ENCODE data around the gene SUMF1. TPM values are rescaled to one million over a fixed set of nuclear protein-coding genes. Genes with fewer than 3 reads are reported as not detected.

Gene SUMF1
- 1 to 10 TPM; 6.3 to 7.1 TPM for total RNA-seq

DNA sequence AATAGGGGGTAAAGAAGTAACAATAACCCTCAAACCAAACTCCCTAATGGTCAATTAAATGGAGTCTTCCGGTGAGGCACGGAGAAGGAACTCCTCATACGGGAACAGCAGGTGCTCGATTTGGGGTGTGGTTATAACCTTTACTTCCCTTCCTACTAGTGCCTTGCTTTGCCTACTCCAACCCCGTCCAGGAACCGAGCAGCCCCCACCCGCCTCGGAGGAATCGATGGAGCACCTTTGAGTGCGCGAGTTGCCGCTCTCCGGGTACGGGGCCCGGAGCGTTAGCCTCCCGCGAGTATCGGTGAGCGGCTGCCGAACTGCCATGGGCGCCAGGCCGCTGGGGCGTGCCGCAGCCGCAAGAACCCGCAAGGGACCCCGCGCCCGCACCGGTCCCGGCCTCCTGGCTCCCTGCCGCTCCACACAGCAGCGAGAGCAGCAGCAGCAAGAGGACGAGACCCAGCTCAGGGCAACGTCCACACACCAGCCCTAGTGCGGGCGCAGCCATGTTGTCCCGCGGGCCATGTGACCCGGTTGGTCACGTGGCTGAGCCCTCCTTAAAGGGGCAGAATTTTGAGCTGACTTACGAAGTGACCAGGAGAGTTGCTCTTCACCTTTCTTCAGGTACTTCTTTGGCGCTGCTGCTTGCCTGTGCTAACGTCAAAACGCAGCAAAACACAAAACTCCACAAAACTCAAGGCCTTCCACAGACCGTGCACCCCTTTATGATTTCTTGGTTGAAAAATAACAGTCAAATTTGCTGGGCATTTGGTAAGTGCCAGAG, at the start of gene SUMF1:
SUMF1 (minus strand) TSS at position 529 of the 781 bp plus-strand sequence; CDS start at position 505, 24 bp downstream.
- no peaks in the 10 kb centered on the region for H3K9me3 Mint-ChIP-seq
- H3K4me3 Mint-ChIP-seq: peak within 1 kb of the TSS; percentile 89

DNA sequence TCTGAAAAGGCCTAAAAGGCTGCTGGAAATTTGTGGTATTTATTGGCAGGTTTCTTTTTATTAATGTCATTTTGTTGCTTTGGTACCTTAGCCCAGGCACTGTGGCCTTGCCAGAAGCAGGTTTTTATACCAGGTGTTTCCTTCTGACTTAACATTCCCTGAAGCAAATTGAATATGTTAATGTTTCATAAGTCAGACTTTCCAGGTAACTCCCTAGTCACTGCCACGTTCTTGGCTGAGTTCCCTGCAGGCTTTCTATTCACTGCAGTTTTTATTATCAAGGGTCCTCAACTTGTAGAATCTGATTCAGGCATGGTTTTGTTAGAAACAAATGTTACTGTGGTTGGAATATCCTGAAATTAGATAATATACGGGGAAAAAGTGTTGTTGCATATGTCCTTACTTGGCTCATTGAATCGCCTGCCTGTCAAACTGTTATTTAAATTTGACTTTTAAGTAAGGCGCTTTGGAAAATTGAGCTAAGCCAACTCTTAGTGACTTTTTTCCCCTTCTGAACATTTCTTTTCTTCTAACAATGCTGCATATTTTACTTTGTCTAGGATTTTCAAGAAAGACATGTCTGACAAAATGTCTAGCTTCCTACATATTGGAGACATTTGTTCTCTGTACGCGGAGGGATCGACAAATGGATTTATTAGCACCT, 49.0 kb upstream of the SUMF1 start:
- DNase-seq: no peak
- H3K27ac Mint-ChIP-seq: peak overlapping the region; percentile 19
- no peaks in the 10 kb centered on the region for H3K9me3 Mint-ChIP-seq
- no peak overlapping the region for H3K4me3 Mint-ChIP-seq
- peaks cover 56% of the 10 kb centered on the region for H3K4me1 Mint-ChIP-seq
- no peaks in the 10 kb centered on the region for H3K27me3 Mint-ChIP-seq
- H3K36me3 Mint-ChIP-seq: peaks cover 16% of the 10 kb centered on the region

More for the DNA sequence above, at the start of gene SUMF1:
- H3K4me1 Mint-ChIP-seq: peaks cover 24% of the 10 kb centered on the region
- DNase-seq: peak; percentile 81
- no peaks in the 10 kb centered on the region for H3K27me3 Mint-ChIP-seq
- H3K27ac Mint-ChIP-seq: peak within 1 kb of the TSS; percentile 87
- no peaks in the 10 kb centered on the region for H3K36me3 Mint-ChIP-seq

DNA sequence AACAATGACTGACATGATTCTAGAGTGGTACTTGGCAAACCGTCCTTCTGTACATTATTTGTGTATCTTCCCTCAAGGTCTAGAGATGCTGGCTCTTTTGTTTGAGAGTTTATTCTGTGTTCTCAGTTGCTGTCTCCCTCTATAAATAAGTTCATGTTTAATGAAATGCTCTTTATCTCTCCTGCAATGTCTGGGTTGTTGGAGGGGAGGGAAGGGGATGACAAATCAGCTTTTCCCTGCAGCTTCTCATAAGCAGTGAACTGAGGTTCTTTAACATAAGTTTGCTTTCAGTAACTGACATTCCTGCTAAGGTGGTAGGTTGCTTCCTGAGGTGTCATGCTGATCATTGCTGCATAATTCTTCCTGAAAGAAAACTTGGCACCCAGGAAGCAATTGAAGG, 47.8 kb upstream of the SUMF1 start:
- H3K36me3 Mint-ChIP-seq: peaks cover 23% of the 10 kb centered on the region
- H3K27me3 Mint-ChIP-seq: no peaks in the 10 kb centered on the region
- H3K9me3 Mint-ChIP-seq: no peaks in the 10 kb centered on the region
- H3K27ac Mint-ChIP-seq: no peak overlapping the region
- H3K4me1 Mint-ChIP-seq: peaks cover 56% of the 10 kb centered on the region
- no peak overlapping the region for H3K4me3 Mint-ChIP-seq
- DNase-seq: no peak

DNA sequence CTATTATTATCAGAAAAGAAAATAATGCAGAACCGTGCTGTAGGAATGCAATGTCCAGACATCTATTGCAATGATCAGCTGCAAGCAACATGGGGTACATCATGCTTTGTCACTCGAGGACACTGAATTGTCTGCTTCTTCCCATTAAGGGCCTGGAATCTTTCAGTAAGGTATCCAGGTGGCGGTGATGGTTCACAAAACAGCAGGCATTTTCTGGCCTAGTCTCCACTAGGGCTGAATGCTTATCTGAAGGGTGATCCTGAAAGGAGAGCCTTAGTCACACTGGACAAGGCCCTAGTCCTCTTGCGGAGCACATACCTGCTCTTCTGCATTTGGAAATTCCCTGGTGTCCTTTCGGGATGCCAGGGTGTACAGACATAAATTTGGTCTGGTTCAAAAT, 47.3 kb upstream of the SUMF1 start:
- DNase-seq: no peak
- H3K4me1 Mint-ChIP-seq: peaks cover 53% of the 10 kb centered on the region
- H3K4me3 Mint-ChIP-seq: no peak overlapping the region

DNA sequence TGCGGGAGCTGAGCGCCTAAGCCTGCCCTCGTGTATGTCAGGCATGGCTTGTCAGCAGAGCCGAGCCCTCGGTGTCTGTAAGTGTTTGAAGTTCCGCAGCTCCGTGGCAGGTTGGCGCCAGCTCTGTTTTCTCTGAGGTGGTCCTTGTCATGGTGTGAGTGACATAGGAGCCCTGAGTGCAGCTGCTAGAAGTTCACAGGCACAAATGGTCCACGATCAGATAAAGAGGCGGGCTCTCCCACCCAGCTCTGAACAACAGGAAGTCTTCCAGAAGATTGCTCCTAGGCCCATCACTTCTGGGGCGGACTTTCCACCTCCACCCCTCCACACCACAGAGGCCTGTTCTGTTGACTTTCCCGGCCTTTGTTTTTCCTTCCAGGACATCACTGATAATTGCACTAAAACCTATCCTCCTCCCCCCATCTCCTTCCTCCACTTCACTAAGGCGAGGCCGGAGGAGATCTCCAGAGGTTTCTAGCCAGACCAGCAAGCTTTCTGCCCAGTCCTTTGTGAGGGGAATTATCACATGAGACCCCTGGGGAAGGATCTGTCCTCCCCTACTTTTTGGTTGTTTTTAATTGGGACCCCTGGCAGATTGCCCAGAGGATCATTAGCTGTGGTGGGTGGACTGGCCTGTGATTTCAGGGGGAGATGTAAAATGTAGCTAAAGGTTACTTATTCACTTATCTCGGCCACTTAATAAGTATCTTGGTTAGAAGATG, 46.0 kb upstream of the SUMF1 start:
- H3K27me3 Mint-ChIP-seq: no peaks in the 10 kb centered on the region
- no peak overlapping the region for H3K4me3 Mint-ChIP-seq
- no peak for DNase-seq
- peaks cover 25% of the 10 kb centered on the region for H3K36me3 Mint-ChIP-seq
- peaks cover 51% of the 10 kb centered on the region for H3K4me1 Mint-ChIP-seq
- no peak overlapping the region for H3K27ac Mint-ChIP-seq
- H3K9me3 Mint-ChIP-seq: no peaks in the 10 kb centered on the region

More for the DNA sequence above, 47.3 kb upstream of the SUMF1 start:
- peaks cover 21% of the 10 kb centered on the region for H3K36me3 Mint-ChIP-seq
- H3K27ac Mint-ChIP-seq: no peak overlapping the region
- no peaks in the 10 kb centered on the region for H3K27me3 Mint-ChIP-seq
- H3K9me3 Mint-ChIP-seq: no peaks in the 10 kb centered on the region

DNA sequence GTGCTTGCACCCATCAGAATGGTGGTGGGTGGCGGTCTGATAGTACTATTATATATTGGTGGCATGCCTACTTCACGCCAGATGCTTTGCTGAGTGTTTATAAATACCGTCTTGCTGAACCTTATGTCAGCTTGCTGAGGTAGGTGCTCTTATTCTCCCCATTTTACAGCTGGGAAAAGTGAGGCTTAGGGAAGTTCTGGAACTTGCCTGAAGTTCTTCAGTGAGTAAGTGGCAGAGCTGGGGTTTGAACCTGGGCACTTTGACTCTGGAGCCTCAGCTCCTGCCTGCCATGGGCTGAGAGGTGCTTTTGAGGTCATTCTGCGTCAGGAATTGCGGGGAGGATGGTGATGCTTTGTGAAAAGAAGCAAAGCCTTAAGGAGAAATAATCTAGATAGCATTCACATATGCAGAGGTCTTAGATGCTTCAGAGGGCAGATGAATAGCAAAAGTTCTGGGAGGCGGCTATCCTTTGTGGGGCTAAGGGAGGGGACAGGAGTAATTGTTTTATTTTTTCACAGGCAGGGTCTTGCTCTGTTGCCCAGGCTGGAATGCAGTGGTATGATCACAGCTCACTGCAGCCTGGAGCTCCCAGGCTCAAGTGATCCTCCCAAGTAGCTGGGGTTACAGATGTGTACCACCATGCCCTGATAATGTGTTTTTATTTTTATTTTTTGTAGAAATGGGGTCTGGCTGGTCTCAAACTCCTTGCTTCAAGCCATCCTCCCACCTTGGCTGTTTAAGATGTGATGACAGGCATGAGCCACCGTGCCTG, 44.6 kb upstream of the SUMF1 start:
- no peak overlapping the region for H3K27ac Mint-ChIP-seq
- H3K9me3 Mint-ChIP-seq: no peaks in the 10 kb centered on the region
- H3K27me3 Mint-ChIP-seq: no peaks in the 10 kb centered on the region
- DNase-seq: no peak
- no peak overlapping the region for H3K4me3 Mint-ChIP-seq
- peaks cover 20% of the 10 kb centered on the region for H3K36me3 Mint-ChIP-seq
- peaks cover 52% of the 10 kb centered on the region for H3K4me1 Mint-ChIP-seq

DNA sequence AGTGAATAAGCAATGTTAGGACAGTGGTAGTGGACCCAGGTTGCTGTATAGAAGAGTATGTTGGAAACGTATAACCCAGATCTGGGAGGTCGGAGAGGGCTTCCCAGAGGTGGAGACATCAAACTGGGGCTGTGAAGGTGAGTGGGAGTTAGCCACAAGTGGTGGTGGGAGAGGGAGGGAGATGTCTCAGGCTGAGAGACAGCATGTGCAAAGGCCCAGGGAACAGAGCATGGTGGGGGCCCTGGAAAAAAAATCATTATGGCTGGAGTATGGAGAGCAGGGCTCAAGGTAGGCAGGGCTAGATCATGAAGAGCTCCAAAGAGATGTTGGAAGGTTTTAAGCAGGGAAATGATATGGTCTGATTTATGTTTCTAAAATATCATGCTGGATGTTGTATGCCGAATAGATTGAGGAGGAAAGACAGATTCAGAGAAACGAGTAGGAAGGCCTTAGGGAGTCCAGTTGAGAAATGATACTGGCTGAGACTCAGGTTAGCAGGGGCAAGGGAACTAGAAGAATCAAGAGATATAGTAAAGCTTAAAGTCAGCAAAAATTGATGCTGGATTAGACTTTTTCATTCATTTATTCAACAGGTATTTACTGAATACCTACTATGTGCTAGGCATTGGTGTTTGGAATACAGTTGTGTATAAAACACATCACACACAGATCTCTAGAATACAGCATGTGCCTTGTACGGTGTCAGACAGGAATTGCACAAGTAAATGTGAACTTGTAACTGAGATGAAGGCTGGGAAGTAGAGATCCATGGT, 43.1 kb upstream of the SUMF1 start:
- Mint-ChIP-seq H3K4me1 (peaks cover 55% of the 10 kb centered on the region), H3K27me3 (no peaks in the 10 kb centered on the region), H3K27ac (no peak overlapping the region), H3K36me3 (peaks cover 28% of the 10 kb centered on the region), H3K9me3 (no peaks in the 10 kb centered on the region), H3K4me3 (no peak overlapping the region)
- DNase-seq: no peak

DNA sequence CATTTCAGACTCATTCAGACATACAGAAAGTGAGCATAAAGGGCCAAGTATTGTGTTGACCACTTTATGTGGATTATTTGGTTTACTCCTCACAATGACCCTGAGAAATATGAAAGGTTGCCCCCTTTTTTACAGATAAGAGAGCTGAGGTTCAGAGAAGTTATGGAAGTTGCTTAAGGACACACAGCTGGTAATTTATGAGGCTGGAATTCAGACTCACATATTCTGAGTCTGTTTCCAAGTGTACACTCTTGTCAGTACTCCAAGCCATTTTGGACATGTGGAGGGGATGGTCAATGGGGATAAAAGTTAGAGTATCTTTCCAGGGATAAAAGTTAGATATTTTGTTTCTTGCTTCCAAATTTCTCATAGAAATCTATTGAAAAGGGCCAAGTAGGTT, 42.0 kb upstream of the SUMF1 start:
- H3K9me3 Mint-ChIP-seq: no peaks in the 10 kb centered on the region
- H3K36me3 Mint-ChIP-seq: peaks cover 33% of the 10 kb centered on the region
- no peaks in the 10 kb centered on the region for H3K27me3 Mint-ChIP-seq
- H3K4me1 Mint-ChIP-seq: peaks cover 61% of the 10 kb centered on the region
- H3K27ac Mint-ChIP-seq: no peak overlapping the region
- no peak overlapping the region for H3K4me3 Mint-ChIP-seq
- no peak for DNase-seq

DNA sequence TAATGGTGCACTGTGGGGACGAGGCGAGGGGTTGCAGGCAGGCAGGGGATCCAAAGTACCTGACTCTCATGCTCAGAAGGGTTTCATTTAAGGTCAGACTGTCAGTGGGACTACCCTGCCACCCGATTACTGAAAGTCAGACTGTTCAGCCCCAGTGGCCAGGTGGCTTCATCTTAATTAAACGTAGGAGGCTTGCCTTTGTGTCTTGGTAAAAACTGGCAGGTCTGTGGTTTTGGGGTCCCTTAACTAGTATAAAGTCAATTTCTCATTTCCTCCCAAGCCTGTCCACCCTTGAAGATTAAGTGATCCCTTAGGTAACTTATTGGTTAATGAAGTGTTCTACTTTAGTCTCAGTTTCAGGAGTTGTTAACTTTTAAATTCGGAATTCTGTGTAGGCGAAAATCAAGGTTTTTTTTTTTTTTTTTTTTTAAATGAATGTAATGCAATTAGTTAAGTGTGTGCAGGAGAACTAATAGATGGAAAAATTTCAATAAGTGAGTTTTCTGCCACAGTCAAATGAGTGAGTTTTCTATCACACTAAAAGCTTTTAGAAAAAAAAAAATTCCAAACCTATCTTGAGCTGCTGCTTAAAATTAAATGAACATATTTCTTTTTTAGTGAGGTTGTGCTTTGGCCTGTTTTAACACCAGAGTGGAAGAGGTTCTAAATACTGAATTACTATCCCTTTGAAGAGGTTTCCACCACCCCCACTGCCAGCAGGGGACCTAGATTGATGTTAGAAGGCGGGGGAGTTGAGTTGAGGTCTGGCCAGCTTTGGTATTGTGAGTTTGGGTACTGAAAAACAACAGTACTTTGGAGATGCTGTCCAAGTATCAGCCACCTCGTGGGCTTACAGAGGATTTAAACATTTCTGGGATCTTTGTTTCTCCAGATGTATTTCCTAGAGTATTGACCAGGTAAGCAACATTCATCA, 41.2 kb upstream of the SUMF1 start:
- Mint-ChIP-seq H3K9me3 (no peaks in the 10 kb centered on the region), H3K27me3 (no peaks in the 10 kb centered on the region), H3K27ac (peak overlapping the region; percentile 64), H3K36me3 (peaks cover 33% of the 10 kb centered on the region), H3K4me3 (no peak overlapping the region), H3K4me1 (peaks cover 68% of the 10 kb centered on the region)
- no peak for DNase-seq

DNA sequence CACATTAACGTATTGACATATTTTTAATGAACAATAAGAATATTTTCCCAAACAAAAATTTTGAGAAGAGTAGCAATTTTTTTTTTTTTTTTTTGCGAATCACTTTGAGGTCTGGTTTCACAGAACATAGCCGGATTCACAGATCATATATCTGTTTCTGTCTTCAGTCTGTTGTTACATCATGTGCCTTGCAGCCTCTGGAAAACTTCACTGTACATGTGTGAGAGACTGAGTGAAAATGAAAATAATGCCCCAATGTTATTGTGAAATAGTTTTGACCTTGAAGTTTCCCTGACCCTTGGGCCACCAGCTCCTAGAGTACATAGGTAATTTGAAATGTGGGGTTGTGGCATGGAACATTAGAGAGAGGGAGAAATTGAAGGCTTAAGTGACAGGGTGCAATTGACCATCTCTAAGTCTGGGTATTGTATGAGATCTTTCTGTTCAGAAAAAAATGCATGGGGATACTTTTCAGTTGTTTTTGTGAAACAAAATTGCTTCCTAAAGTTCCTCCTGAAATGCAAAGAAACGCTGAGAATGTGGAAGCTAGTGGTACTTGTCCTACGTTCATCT, 40.0 kb upstream of the SUMF1 start:
- H3K27ac Mint-ChIP-seq: peak overlapping the region; percentile 49
- H3K36me3 Mint-ChIP-seq: peaks cover 33% of the 10 kb centered on the region
- no peak overlapping the region for H3K4me3 Mint-ChIP-seq
- no peaks in the 10 kb centered on the region for H3K9me3 Mint-ChIP-seq
- DNase-seq: no peak
- no peaks in the 10 kb centered on the region for H3K27me3 Mint-ChIP-seq
- peaks cover 62% of the 10 kb centered on the region for H3K4me1 Mint-ChIP-seq

DNA sequence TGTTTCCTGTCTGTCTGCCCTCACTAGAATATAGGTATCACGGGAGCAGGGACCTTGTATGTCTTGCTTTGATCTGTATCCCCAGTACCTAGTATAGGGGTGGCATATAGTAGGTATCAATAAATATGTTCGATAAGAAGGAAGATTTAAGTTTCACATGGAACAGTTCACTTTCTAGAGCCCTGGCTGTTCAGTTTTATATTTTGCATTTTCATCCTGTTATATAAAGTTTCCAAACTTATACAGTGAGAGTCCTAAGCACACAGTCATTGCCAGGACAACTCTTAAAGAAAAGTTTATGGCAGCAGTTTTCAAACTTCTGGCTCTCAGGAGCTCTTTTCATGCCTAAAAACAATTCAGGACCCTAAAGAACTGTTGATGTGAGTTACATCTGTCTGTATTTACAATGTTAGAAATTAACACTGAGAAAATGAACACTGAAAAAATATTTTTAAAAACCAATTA, 39.5 kb upstream of the SUMF1 start:
- H3K9me3 Mint-ChIP-seq: no peaks in the 10 kb centered on the region
- no peaks in the 10 kb centered on the region for H3K27me3 Mint-ChIP-seq
- no peak for DNase-seq
- H3K4me3 Mint-ChIP-seq: no peak overlapping the region
- H3K36me3 Mint-ChIP-seq: peaks cover 33% of the 10 kb centered on the region
- peaks cover 63% of the 10 kb centered on the region for H3K4me1 Mint-ChIP-seq
- peak overlapping the region; percentile 13 for H3K27ac Mint-ChIP-seq

DNA sequence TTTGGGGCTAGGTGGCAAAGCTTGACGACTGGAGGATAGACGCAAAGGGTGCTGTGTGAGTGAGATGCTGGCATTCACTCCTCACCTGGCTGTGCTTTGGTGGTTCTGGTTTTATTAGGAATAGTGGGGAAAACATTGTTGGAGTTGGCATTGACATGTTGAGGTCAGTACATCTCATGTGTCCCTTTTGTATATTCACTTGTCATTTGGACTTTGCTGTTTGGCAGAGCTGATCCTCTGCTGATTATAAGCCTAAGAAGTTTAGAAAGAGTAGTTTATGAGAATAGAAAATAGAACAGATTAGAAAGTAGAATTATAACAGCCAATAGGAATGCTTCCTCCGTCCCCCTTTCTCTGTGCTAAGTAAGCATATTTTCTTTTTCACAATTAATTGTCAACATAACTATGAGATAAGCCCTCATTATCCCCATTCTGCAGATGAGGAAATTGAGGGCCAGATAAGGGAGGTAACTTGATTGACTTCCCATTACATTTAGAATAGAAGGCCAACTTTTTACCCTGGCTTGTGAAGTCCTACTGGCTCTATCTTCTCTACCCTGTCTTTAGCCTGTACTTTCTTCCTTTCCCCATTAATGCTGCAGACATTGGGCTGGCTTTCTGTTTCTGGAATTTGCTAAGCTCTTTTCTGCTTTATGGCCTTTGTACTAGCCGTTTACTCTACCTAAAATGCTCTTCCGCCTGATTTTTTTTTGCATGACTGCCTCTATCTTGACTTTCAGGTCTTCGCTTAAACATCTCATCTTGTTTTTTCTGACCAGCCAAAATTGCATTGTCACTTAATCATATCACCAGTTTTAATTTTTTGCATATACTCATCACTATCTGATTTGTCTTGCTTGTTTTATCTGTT, 38.9 kb upstream of the SUMF1 start:
- peak overlapping the region; percentile 30 for H3K4me3 Mint-ChIP-seq
- H3K4me1 Mint-ChIP-seq: peaks cover 63% of the 10 kb centered on the region
- H3K36me3 Mint-ChIP-seq: peaks cover 32% of the 10 kb centered on the region
- peak overlapping the region; percentile 92 for H3K27ac Mint-ChIP-seq
- no peaks in the 10 kb centered on the region for H3K9me3 Mint-ChIP-seq
- DNase-seq: no peak
- H3K27me3 Mint-ChIP-seq: no peaks in the 10 kb centered on the region
